GM21447 (cell line): Measurements from ENCODE around the gene MYCL.
"Not testable (repeated sequence)": the region's sequence is repeated elsewhere in the genome, so short reads cannot be mapped to it uniquely, and the experiment has no call there.

ENCODE experiments used
- ATAC-seq: cut with Tn5 transposase; IDR thresholded peaks from one replicate; pipeline ENCODE4 v1.9.1; 2021; ENCODE audit not compliant: unreplicated experiment

Gene MYCL

GRCh38 chr1:39919545-39919944, 17.8 kb upstream of the MYCL start:
- peak; percentile 65 for ATAC-seq

GRCh38 chr1:39917825-39918224, 16.1 kb upstream of the MYCL start:
- no peak for ATAC-seq

GRCh38 chr1:39915499-39916129, 13.9 kb upstream of the MYCL start:
- ATAC-seq, result no peak

- ATAC-seq, result not testable (repeated sequence)
Measured at GRCh38 chr1:39913136-39913535, 11.4 kb upstream of the MYCL start.

- ATAC-seq, result no peak
Measured at GRCh38 chr1:39910263-39910662, 8.5 kb upstream of the MYCL start.

- no peak for ATAC-seq
Measured at GRCh38 chr1:39908534-39908933, 6.8 kb upstream of the MYCL start.

GRCh38 chr1:39907528-39908453, 6.1 kb upstream of the MYCL start:
- no peak for ATAC-seq

GRCh38 chr1:39905172-39905571, 3.5 kb upstream of the MYCL start:
- ATAC-seq, result no peak

- no peak for ATAC-seq
Measured at GRCh38 chr1:39902460-39902807, 717 bp upstream of the MYCL start.

- peak; percentile 13 for ATAC-seq
Measured at GRCh38 chr1:39901464-39901713, 328 bp downstream of the MYCL start.

GRCh38 chr1:39900662-39901463, 854 bp downstream of the MYCL start:
- ATAC-seq, result no peak

GRCh38 chr1:39899611-39900538, 1.8 kb downstream of the MYCL start:
- ATAC-seq, result no peak

GRCh38 chr1:39898648-39899603, 2.8 kb downstream of the MYCL start:
- ATAC-seq, result no peak

- no peak for ATAC-seq
Measured at GRCh38 chr1:39898191-39898590, 3.5 kb downstream of the MYCL start.

- ATAC-seq, result no peak
Measured at GRCh38 chr1:39896909-39897685, 4.6 kb downstream of the MYCL start.

GRCh38 chr1:39895731-39896480, 5.8 kb downstream of the MYCL start:
- no peak for ATAC-seq

- ATAC-seq, result no peak
Measured at GRCh38 chr1:39894884-39895495, 6.7 kb downstream of the MYCL start.
